IPS-18a (cell line): ENCODE results near the gene GNG12.

Experiments used
- H3K27ac ChIP-seq: one replicate; pipeline ENCODE4 v1.5.1; 2013; ENCODE audit warnings: low read length
- H3K27me3 ChIP-seq: one replicate; pipeline ENCODE4 v1.6.1; 2013; ENCODE audit warnings: mild to moderate bottlenecking, low read length; ENCODE audit not compliant: control insufficient read depth, insufficient read depth
- H3K36me3 ChIP-seq: one replicate; pipeline ENCODE4 v1.6.1; 2013; ENCODE audit warnings: low read depth, low read length; ENCODE audit not compliant: control insufficient read depth
- H3K4me1 ChIP-seq: one replicate; pipeline ENCODE4 v1.6.1; 2013; ENCODE audit warnings: low read depth, low read length; ENCODE audit not compliant: control insufficient read depth
- H3K4me3 ChIP-seq: one replicate; pipeline ENCODE4 v1.5.1; 2013; ENCODE audit warnings: low read length
- H3K9ac ChIP-seq: one replicate; pipeline ENCODE4 v1.6.1; 2013; ENCODE audit warnings: mild to moderate bottlenecking, low read length, moderate library complexity
- H3K9me3 ChIP-seq: one replicate; pipeline ENCODE4 v1.6.1; 2013; ENCODE audit warnings: low read depth, low read length; ENCODE audit not compliant: control insufficient read depth

GNG12 gene

GRCh38 chr1:67825591-67825990 lies 7.7 kb downstream of the GNG12 start:
- H3K4me1 ChIP-seq: peaks cover 7% of the 10 kb centered on the region
- H3K27me3 ChIP-seq: peaks cover 5% of the 10 kb centered on the region
- no peaks in the 10 kb centered on the region for H3K36me3 ChIP-seq
- no peaks in the 10 kb centered on the region for H3K9me3 ChIP-seq
- H3K4me3 ChIP-seq: no peak overlapping the region
- H3K9ac ChIP-seq: no peak overlapping the region
- H3K27ac ChIP-seq: no peak overlapping the region

GRCh38 chr1:67824766-67825165 lies 8.5 kb downstream of the GNG12 start:
- H3K9me3 ChIP-seq: no peaks in the 10 kb centered on the region
- no peak overlapping the region for H3K9ac ChIP-seq
- H3K27me3 ChIP-seq: no peaks in the 10 kb centered on the region
- H3K4me1 ChIP-seq: peaks cover 7% of the 10 kb centered on the region
- no peaks in the 10 kb centered on the region for H3K36me3 ChIP-seq
- no peak overlapping the region for H3K4me3 ChIP-seq
- H3K27ac ChIP-seq: no peak overlapping the region

- Histone ChIP-seq H3K36me3 (no peaks in the 10 kb centered on the region), H3K4me1 (peaks cover 7% of the 10 kb centered on the region), H3K9me3 (no peaks in the 10 kb centered on the region), H3K27ac (no peak overlapping the region), H3K9ac (no peak overlapping the region), H3K27me3 (no peaks in the 10 kb centered on the region), H3K4me3 (no peak overlapping the region)
These were observed 9.7 kb downstream of the GNG12 start for GRCh38 chr1:67823615-67824014.

- Histone ChIP-seq H3K9ac (no peak overlapping the region), H3K36me3 (no peaks in the 10 kb centered on the region), H3K27me3 (no peaks in the 10 kb centered on the region)
These were observed 12.0 kb downstream of the GNG12 start for GRCh38 chr1:67821263-67821662.

GRCh38 chr1:67818725-67819301 lies 14.5 kb downstream of the GNG12 start:
- Histone ChIP-seq H3K4me1 (peaks cover 7% of the 10 kb centered on the region), H3K9ac (no peak overlapping the region), H3K27ac (no peak overlapping the region)

More at GRCh38 chr1:67821263-67821662, 12.0 kb downstream of the GNG12 start:
- Histone ChIP-seq H3K27ac (no peak overlapping the region), H3K9me3 (no peaks in the 10 kb centered on the region), H3K4me1 (peaks cover 7% of the 10 kb centered on the region), H3K4me3 (no peak overlapping the region)

GRCh38 chr1:67818162-67818561 lies 15.1 kb downstream of the GNG12 start:
- H3K9me3 ChIP-seq: no peaks in the 10 kb centered on the region
- H3K27me3 ChIP-seq: no peaks in the 10 kb centered on the region
- H3K9ac ChIP-seq: no peak overlapping the region

More at GRCh38 chr1:67818725-67819301, 14.5 kb downstream of the GNG12 start:
- Histone ChIP-seq H3K9me3 (no peaks in the 10 kb centered on the region), H3K4me3 (no peak overlapping the region), H3K36me3 (no peaks in the 10 kb centered on the region), H3K27me3 (no peaks in the 10 kb centered on the region)

GRCh38 chr1:67817319-67817718 lies 15.9 kb downstream of the GNG12 start:
- H3K4me3 ChIP-seq: no peak overlapping the region

More at GRCh38 chr1:67818162-67818561, 15.1 kb downstream of the GNG12 start:
- Histone ChIP-seq H3K27ac (no peak overlapping the region), H3K4me1 (peaks cover 3% of the 10 kb centered on the region), H3K36me3 (no peaks in the 10 kb centered on the region), H3K4me3 (no peak overlapping the region)

GRCh38 chr1:67816506-67816905 lies 16.8 kb downstream of the GNG12 start:
- Histone ChIP-seq H3K27me3 (no peaks in the 10 kb centered on the region), H3K9me3 (no peaks in the 10 kb centered on the region), H3K4me3 (no peak overlapping the region), H3K36me3 (no peaks in the 10 kb centered on the region), H3K9ac (no peak overlapping the region), H3K4me1 (no peaks in the 10 kb centered on the region), H3K27ac (no peak overlapping the region)

More at GRCh38 chr1:67817319-67817718, 15.9 kb downstream of the GNG12 start:
- Histone ChIP-seq H3K36me3 (no peaks in the 10 kb centered on the region), H3K27ac (no peak overlapping the region), H3K9ac (no peak overlapping the region), H3K27me3 (no peaks in the 10 kb centered on the region), H3K9me3 (no peaks in the 10 kb centered on the region), H3K4me1 (no peaks in the 10 kb centered on the region)

GRCh38 chr1:67816095-67816475 lies 17.2 kb downstream of the GNG12 start:
- Histone ChIP-seq H3K36me3 (no peaks in the 10 kb centered on the region), H3K4me1 (no peaks in the 10 kb centered on the region), H3K9ac (no peak overlapping the region), H3K9me3 (no peaks in the 10 kb centered on the region), H3K27ac (no peak overlapping the region), H3K27me3 (no peaks in the 10 kb centered on the region), H3K4me3 (no peak overlapping the region)

GRCh38 chr1:67815303-67816094 lies 17.8 kb downstream of the GNG12 start:
- Histone ChIP-seq H3K4me1 (no peaks in the 10 kb centered on the region), H3K36me3 (no peaks in the 10 kb centered on the region), H3K27me3 (no peaks in the 10 kb centered on the region), H3K4me3 (no peak overlapping the region), H3K27ac (no peak overlapping the region), H3K9ac (no peak overlapping the region), H3K9me3 (no peaks in the 10 kb centered on the region)

- Histone ChIP-seq H3K27me3 (no peaks in the 10 kb centered on the region), H3K9ac (no peak overlapping the region), H3K27ac (no peak overlapping the region), H3K4me3 (no peak overlapping the region), H3K4me1 (no peaks in the 10 kb centered on the region), H3K36me3 (no peaks in the 10 kb centered on the region), H3K9me3 (no peaks in the 10 kb centered on the region)
These were observed 19.0 kb downstream of the GNG12 start for GRCh38 chr1:67814121-67814772.
